Endometrial microvascular endothelial cells (primary cell): ENCODE measurements around the gene GIMAP1. TPM values are rescaled to one million over a fixed set of nuclear protein-coding genes. Genes with fewer than 3 reads are reported as not detected.

Experiments used
- total RNA-seq: library from RNA; depleted of rRNA; stranded (reverse); fragments of >200 nt; gene quantifications from one replicate; pipeline ENCODE4 v1.2.3, GENCODE V29; 2015; ENCODE audit errors: inconsistent ontology term

The GIMAP1 gene
- total RNA-seq, 1 donor from 2014 or later, result 11.2 TPM

Other genes with a start within 250 kb of the GIMAP1 start
- 7.0 TPM for gene GIMAP7, start 201.7 kb upstream of the GIMAP1 start, total RNA-seq
- 43.2 TPM for gene GIMAP4, start 149.2 kb upstream of the GIMAP1 start, total RNA-seq
- 84.6 TPM for gene GIMAP6, start 84.2 kb upstream of the GIMAP1 start, total RNA-seq
- 28.7 TPM for gene GIMAP2, start 30.9 kb upstream of the GIMAP1 start, total RNA-seq
- 13.6 TPM for gene GIMAP5, start 20.8 kb downstream of the GIMAP1 start, total RNA-seq
- not detected for gene TMEM176B, start 83.8 kb downstream of the GIMAP1 start, total RNA-seq
- not detected for gene TMEM176A, start 84.2 kb downstream of the GIMAP1 start, total RNA-seq
- gene AOC1, start 135.9 kb downstream of the GIMAP1 start, total RNA-seq, result not detected